Activated CD4-positive, alpha-beta T cell treated with anti-CD3 and anti-CD28 coated beads for 24 hours (primary cell): ENCODE measurements around the gene TOX2.

Source experiments
- DNase-seq, 2 donors: peaks; one replicate each; pipeline ENCODE4 v3.0.0-alpha.2; 2020; ENCODE audit warnings: low read depth in 2 of 2

TOX2 gene

DNA sequence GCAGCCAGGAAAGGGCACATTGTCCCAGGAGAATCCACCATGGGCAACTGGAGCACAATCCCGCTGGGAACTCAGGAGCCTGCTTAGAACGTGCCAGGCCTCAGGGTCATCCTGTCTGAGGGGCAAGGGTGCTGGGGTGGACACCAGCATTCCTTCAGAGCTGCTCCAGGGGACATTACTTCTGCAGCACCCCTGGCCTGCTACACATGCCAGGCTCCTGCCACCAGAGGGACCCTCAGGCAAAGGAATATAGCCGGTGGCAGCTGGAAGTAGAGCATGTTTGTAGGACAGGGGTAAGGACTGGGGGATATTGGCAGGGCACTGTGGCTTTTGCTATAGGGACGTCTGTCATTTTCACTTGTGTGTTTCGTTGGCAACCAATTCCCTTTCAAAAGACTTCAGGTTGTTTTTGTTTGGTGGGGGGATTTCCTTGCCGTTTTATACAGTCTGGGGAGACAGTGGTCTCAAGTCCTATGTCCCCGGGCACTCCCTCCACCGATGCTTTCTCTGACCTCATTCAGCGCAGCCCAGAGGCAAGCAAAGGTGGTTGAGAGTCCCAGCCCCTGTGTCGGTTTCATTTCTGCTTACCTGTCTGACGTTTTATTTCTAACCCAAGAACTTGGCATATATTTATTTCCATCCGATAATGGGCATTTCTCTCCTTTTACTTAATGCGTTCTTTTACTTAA lies 141.5 kb downstream of the TOX2 start:
- DNase-seq = no peak

DNA sequence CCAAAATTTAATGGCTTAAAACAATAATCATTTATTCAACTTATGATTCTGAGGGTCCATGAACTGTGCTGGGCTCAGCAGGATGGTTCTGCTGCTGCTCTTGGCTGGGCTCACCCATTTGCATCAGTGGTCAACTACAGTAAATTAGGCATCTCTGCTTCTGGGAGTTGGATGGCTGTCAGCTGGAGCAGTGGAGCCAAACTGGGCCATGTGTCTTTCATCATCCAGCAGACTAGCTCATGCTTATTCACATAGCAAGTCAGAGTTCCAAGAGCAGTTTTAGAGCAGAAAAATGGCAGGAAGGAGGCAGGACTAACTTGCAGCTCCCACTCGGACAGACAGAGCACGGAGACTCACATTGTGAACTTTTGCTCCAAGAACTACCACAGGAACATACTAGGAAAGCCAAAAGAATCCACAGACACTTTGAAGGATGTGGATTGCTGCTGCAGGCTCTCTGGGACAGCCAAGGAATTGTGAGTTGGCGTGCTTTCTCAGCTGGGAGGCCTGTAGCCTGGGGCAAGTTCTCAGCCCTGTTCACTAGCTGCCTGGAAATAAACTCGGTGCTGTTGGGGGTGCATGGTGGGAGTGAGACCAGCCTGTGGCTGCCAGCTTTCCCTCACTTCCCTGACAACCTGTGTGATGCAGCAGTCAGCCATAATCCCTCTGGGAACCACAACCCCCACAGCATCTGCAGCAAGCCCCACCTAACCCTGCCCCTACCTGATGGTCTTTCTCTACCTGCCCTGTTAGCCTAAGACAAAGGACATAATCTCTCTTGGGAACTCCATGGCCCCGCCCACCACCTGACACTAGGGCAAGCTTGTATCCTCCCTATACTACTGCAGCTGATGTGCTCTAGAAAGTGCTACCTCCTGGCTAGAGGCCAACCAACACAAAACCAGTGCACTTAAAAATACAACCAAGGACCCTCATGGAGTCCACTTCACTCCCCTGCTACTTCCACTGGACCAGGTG lies 143.3 kb downstream of the TOX2 start:
- DNase-seq = no peak

DNA sequence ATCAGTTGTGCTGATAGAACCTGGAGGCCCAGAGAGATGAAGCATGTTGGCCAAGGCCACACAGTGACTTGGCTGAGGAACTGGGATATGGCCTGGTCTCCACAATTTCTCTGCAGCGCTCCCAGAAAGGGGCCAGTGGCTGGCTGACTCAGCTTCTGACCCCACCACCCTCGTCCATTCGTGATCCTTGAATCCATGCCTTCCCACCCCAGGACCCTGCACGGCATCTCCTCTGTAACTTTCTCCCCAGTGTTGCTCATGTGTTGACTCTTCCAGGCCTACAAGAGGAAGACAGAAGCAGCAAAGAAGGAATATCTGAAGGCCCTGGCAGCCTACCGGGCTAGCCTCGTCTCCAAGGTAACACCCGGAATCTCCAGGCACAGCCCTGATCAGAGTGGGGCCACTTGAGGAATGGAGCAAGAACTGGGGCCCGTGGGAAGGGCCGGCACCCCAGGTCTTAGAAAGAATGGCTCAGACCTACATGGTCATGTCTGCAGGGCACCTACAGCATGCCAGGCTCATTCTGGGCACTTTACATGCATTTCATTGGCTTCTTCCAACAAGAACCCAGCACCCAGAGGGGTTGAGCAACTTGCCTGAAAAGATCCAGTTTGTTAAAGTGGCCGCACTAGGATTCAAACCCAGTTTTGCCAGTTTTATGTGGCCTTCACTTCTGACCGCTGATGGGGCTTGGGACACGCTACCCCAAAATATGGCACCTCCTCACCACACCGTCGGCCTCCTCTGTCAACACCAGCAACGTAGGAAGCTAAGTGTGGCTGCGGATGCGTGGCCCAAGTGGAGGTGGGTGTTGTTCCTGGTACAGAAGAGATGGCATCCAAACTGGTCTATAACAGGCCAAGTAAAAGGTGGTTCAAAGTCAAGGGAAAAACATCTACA lies 150.1 kb downstream of the TOX2 start:
- DNase-seq = no peak

DNA sequence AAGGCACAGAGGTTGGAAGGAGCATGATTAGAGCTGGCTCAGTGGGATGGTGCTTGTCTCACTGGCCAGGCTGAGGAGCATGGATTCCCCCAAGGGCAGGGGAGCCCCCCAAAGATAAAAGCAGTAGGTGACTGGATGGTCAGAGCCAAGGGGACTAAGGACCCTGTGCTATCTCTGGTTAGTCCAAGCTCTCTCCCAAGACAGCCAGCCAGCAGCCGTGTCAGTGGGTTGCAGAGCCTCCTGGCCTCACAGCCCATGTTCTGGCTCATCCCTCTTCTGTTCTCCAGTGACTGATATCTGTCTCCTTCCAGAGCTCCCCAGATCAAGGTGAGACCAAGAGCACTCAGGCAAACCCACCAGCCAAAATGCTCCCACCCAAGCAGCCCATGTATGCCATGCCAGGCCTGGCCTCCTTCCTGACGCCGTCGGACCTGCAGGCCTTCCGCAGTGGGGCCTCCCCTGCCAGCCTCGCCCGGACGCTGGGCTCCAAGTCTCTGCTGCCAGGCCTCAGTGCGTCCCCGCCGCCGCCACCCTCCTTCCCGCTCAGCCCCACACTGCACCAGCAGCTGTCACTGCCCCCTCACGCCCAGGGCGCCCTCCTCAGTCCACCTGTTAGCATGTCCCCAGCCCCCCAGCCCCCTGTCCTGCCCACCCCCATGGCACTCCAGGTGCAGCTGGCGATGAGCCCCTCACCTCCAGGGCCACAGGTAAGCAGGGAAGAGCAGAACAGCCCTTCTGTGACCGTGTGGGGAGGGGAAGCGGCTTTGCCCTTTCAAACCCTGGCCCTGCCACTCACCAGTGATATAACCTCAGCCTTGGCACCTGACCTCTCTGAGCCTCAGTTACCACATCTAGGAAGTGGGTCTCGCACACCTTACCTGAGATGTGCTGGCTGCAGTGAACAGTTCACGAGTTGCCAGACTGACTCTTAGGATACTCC lies 151.0 kb downstream of the TOX2 start:
- no peak for DNase-seq

DNA sequence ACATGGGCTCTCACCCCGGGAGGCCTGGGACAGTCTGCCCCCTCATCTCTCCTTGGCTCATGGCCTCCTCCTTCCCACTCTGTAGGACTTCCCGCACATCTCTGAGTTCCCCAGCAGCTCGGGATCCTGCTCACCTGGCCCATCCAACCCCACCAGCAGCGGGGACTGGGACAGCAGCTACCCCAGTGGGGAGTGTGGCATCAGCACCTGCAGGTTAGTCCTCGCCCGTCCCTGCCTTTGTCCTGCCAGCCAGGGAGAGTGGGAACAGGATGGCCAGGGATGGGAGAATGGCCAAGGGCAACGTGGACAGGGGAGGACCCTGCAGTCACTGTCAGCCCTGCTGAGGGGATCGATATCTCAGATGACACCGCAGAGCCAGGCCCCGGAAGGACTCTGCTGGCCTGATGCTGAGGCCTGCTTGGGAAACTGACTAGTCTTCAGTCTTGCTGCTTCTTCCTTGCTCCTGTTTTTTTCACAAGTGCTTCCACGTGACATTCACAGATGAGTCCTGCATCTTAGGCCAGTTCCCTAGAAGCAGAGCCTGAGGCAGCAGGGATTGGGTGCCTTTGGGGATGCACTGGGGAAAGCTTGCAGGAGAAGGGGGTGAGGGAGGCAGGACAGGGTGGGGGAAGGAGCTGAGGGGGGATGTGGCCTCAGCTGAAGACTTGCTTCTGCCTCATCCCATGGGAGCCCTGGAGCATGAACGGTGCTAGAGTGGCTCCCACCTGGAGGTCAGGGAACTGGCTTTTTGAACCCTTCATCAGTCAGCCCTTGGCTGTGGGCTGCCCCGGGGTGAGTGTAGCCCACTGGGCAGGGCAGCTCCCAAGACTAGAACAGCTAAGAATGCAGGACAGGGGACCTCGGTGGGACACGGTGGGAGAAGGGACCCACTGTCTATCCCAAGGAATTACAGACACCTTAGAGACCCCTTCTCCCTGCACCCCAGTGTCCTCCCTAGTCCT lies 152.3 kb downstream of the TOX2 start:
- DNase-seq = no peak

DNA sequence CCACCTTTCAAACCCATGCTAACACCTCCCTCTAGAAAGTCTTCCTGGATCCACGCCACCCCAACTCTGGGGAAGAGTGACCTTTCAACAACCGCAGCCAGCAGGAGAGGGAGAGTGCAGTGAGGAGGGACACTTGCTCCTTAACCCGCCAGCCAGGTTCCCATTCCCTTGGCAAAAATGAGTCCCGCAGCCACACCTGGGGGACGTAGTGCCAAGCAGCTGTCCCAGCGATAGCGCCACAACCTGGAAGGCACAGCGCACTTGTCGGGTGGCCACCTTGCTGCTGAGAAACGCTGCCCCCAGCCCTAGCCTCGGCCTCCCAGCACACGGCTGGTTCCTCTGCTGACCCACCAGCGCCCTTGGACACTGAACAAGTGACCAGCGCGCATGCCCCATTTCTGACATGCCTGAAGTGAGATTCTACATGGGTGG lies 153.0 kb downstream of the TOX2 start:
- no peak for DNase-seq

DNA sequence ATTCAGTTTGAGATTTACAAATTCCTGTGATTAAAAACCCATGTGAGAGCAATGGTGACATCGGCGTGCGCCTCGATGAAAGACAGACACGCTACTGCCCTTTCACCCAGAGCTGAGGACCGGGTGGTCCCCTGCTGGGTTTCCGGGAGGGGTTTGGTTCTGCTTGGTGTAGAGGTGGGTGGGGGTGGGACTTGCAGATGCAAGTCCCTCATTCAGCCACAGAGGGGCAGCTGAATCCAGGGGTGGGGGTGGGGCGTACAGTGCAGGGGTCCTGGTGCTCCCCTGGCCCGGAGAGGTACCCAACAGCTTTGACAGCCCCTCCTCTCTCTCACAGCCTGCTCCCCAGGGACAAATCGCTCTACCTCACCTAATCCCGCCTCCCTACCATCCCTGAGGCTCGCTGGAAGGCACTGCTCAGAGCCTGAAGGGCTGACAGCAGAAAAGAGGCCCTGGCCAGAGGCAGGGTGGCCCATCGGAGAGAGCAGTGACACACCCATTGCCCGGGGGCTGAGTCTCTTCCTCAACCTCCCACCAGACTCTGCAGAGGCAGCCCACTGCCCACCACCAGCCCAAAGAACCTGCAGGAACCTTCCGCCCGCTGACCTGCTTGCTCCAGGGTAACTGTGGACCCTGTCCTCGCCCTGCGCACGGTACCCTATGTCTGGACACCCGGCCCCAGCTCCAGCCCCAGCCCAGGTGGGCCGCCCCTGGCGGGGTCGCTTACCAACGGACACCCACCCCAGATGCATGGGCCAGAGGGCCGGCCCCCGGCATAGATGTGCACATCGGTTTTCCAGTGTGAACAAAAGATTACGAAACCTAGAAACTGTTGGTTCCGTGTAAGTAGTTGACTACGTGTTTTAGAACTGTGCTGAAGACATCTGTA lies 153.9 kb downstream of the TOX2 start:
- DNase-seq = no peak

DNA sequence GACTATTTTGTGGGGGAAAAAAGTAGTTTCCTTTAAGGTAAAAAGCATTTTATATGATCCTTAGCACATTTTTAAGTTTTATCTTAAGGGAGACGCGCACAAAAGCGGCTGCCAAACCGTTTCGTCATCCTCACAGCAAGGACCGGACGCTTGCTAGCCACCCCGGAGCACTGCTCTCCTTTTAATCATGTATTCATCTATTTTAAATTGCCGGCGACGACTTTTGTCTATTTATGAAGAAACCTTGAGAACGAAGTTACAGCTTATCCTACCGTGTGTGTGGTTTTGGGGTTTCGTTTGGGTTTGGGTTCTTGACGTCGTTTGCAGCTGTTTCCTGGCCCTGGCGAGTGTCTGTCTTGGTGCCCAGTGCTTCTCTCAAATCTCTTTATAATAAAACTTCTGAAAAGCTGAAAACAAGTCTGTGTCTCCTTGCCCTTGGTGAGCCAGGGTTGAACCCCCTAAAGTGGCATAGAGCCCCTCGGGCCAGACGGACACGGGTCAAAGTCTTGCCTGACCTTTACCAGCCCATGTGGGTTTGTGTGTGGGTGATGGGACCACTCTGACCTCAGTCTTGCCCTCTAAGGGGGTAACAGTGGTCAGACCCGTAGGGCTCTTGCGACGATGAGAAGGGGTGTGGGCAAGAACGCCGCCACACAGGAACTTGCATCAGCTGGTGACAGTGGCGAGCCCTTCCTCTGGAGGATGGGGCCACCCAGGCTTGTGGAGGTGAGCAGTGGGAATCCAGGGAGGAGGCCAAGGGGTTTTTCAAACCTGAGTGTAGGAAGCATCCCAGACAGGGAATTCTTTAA lies 154.8 kb downstream of the TOX2 start:
- peak in 1 of 2 donors; percentile 33 for DNase-seq

DNA sequence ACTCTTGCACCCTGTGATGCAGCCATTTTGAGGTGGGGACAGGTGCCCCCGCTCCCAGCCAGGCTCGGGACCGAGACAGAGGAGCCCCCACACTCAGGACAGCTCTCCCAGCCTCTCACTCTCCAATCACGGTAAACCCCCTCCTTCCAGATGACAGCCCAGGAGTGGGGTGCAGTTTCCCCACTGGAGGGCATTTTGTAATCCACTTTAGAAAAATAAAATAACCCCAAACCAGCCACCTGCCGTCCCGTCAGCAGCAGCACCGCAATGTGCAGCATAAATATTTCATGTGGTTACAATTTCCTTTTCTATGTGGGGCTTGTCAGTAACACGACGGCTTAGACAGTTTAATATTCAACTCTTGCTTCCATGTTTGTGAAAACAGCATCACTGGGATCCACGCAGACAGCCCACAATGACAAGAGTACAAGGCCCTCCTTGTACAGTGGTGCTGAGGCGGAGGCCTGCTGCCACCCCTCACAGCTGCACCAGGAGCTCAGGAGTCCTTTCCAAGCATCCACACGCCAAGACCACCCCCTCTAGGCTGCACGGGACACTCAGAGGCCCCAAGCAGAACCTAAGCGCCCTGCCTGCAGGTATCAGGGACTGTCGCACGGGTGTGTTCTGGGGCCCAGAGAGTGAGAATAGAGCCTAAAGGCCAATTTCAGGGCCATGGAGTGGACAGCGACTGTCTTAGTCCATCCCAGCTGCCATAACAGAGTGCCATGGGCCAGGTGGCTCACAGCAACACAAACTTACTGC lies 155.7 kb downstream of the TOX2 start:
- no peak for DNase-seq

DNA sequence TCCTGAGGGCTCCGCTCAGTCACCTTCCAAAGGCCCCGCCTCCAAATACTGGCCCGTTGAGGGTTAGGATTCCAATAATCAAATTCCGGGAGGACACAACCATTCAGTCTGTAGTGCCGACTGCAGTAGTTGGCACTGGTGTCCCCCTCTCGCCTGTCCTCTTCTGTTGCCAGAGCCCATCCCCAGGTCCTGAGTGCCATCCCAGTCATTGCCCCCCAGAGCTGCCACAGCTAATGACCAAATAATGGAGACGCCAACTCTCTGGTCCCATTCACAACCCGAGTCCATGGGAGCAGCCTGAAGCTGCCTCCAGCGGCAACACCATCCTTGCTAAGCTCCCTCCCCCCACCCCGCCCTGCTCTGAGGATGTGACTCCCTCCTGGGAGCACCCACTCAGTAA lies 156.4 kb downstream of the TOX2 start:
- no peak for DNase-seq

DNA sequence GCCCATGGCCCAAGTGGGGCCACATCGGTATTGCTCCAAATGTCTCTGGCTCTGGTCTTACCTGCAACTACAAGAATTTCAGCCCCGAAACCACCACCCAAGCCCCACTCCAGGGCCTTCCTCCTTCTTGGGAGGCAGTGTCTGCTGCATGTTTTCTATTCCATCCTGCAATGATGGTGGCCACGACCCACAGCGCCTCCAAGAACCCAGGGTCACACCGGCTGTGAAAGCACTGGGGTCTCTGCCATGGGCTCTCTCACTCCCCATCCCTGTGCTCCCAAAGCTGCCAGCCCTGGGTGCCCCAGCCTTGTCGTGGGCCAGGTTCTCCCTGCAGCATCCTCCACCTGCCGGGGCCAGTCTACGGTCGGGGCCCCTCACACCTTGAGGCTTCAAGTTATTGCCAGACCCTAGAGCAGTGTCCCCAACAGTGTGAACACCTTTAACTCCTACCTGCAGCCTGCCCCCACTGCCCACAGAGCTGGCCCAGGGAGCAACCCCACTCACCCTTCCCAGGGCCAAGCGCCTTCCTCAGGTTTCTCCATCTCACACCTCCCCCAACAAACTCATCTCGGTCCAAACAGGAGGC lies 157.0 kb downstream of the TOX2 start:
- DNase-seq = no peak

DNA sequence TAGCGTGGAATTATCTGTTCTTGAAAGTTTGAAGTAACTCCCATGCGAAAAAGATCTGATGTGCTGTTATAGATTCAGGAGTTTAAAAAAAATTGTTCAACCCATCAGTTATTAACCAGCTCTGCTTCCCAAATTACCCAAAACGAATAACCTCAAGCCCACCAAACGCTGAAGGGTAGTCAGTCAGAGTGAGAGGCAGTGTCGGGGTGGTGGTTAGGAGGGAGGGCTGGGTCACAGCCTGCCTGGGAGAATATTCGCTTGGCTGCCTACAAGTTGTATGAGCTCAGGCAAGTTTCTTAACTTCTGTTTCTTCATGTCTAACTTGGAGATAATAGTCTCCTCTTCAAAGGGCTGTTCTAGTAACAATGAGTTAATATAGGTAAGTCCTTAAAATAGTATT lies 157.7 kb downstream of the TOX2 start:
- no peak for DNase-seq

DNA sequence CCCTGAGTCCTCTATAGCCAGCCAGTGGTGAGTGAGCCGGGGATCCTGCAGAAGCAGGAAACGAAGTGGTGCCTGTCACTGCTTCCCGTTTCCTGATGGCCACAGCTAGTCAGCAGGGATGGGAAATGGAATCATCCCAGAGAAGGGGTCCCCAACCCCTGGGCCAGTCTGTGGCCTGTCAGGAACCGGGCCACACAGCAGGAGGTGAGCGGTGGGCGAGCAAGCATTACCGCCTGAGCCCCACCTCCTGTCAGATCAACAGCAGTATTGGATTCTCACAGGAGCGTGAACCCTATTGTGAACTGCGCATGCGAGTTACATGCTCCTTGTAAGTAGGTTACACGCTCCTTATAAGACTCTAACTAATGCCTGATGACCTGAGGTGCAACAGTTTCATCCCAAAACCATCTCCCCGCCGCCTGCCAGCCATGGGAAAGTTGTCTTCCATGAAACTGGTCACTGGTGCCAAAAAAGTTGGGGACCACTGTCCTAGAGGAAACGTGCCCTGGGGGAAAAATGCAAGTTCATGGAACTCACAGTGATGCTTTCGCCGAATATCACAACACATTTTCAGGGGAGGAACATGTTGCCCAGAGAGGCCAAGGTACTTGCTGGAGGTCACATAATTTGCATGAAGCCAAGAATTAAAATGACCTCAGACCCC lies 158.5 kb downstream of the TOX2 start:
- DNase-seq = no peak

DNA sequence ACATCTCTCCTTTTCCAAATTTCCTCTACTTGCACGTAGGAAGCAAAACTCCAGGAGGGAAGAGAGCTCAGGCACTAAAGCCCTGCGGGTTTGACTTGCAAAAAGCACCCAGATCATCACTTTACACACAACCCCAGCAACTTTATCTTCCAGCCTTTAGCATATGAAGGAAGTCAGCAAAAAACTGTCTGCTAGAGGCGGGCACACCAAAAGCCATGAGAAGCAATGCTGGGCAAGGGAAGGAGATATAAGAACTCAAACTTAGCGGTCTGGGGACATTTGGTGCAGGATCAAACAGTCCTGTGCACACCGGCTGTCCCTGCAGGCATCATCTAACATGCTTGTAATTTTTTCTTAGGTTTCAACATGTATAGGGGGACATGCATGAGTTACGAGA lies 159.0 kb downstream of the TOX2 start:
- DNase-seq = no peak

DNA sequence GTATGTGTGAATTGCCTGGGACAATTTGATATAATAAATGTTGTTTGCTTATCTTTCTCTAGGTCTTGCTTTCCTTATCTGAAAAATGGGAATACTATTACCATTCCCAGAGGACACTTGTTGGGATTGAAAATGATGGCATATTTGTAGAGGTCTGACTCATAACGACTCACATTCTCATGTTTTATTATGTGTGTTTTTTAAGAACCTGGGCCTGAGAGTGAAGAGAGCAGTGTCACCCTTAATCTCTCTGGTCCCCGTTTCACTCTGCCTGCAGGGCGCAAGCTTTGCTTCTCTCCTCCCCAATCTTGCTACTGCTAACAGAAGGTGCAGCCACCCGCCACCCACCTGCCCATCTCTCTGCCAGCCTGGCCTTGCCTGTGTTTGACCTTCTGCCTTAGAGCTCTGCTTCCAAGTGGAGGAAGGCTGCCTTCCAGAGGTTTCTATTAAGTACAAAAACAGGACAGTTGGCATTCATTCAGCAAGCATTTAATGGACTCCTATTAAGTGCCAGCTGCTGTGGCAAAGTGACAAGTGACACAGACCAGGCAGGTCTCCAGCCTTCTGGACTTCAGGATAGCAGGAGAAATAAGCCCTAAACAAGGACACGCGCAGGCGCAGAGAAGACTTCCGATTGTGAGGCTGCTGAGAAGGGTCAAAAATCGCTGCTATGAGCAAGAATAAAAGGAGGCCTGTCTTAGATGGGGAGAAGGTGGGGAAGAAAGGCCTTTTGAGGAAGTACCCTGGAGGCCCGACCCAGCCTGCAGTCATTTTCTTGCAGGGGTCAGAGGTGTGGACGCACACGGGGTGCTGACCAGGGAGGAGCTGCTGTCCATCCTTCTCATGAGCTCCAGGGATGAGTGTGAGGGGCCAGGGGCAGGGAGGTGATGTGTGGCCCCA lies 159.8 kb downstream of the TOX2 start:
- DNase-seq = no peak
